Measurements from ENCODE around the gene FAM171A2. TPM values are rescaled to one million over a fixed set of nuclear protein-coding genes. Genes with fewer than 3 reads are reported as not detected.
"Not testable (repeated sequence)": the region's sequence is repeated elsewhere in the genome, so short reads cannot be mapped to it uniquely, and the experiment has no call there.

The FAM171A2 gene
- polyA plus RNA-seq, 2 of the 4 experiments (the other 2 are of a cell fraction) = 1.8 to 3.9 TPM

DNA sequence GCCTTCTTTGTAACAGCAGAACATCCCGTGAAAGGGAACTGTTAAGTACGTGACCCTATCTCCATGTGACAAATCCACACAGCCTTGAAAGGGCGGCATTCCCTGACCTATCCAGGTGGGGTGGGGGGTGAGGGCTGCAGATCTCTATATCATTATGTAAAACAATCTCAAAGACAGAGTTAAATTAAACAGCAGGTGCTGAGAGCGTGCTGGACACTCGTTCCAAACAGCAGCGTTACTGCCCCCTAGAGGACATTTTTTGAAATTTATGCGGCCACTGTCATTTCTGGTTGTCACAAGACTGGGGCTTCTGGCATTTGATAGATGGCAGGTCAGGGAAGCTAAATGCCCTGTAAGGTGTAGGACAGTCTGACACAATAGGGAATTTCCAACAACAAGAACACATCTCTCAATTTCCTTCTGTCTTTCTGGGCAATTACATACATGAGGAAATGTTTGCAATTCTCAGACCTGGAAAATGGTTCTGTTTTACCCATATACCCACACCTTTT, 32.3 kb downstream of the FAM171A2 start:
- POLR2A ChIA-PET = interaction anchor here (0.6 to 1.5 kb wide), 4 partner anchors 14 to 117 kb away, joined by 3 to 5 read pairs (median 4); partner anchors contain the start of genes GRN and UBTF
- Histone ChIP-seq H3K4me3 (no peak overlapping the region), H3K9me3 (no peaks in the 10 kb centered on the region), H3K4me1 (peaks cover 8% of the 10 kb centered on the region), H3K27ac (no peak overlapping the region), H3K4me2 (peak overlapping the region; percentile 58)
- 6% methylated on average over 7 of the region's 7 CpGs for WGBS (ENCODE audit: missing lambda C conversion rate)
- CTCF ChIA-PET = interaction anchor here (0.6 to 13.6 kb wide), 65 partner anchors 13 to 860 kb away, joined by 3 to 327 read pairs (median 4); partner anchors contain the start of genes ASB16, ATXN7L3, FAM171A2 and GRN
- DNase-seq (ENCODE audit: low read depth in 1 of 2, low spot score in 1 of 2) (peak; percentile 84), FAIRE-seq (no peak), ATAC-seq (peak; percentile 52 to 57)
- TF ChIP-seq CTCF (IDR thresholded peaks at IDR 0.05) (peak; percentile 96), HOXB5 (CRISPR knock-in tag; IDR thresholded peaks at IDR 0.05) (peak; percentile 72), MYC (IDR thresholded peaks at IDR 0.05; ENCODE audit: borderline replicate concordance, low read length) (0 out of 2 replicates have a peak, but pooled peaks have one; percentile 36), RFX5 (IDR thresholded peaks at IDR 0.05) (0 out of 2 replicates have a peak, but pooled peaks have one; percentile 21), ATOH8 (CRISPR knock-in tag; IDR thresholded peaks at IDR 0.05; ENCODE audit: low read depth) (no peak), EHMT2 (IDR thresholded peaks at IDR 0.05; ENCODE audit: low read depth) (no peak), RAD21 (conservative IDR thresholded peaks at IDR 0.05 in 1 of 2, IDR thresholded peaks at IDR 0.05 in 1 of 2) (peak; percentile 74 to 86), SMC3 (IDR thresholded peaks at IDR 0.05) (peak; percentile 65), MAX (IDR thresholded peaks at IDR 0.05) (peak; percentile 57; the same call in 1 of the 2 replicates), TFCP2L1 (CRISPR knock-in tag; IDR thresholded peaks at IDR 0.05) (no peak)

- peaks cover 14% of the 10 kb centered on the region for H3K4me1 ChIP-seq
- 81% methylated on average over 5 of the region's 5 CpGs for WGBS (ENCODE audit: missing lambda C conversion rate)
- not testable (repeated sequence) for H3K27ac ChIP-seq; ATAC-seq; DNase-seq (ENCODE audit: low read depth in 1 of 2, low spot score in 1 of 2); FAIRE-seq; H3K9me3 ChIP-seq; H3K4me3 ChIP-seq; H3K4me2 ChIP-seq
- ChIA-PET CTCF (interaction anchor here (0.6 to 13.6 kb wide), 37 partner anchors 12 to 344 kb away, joined by 3 to 327 read pairs (median 4); partner anchors contain the start of genes FAM171A2, GRN, RUNDC3A and TMUB2), POLR2A (interaction anchor here (0.6 to 1.5 kb wide), 2 partner anchors 15 kb away, joined by 4 read pairs; partner anchors contain the start of gene GRN)
Measured at GRCh38 chr17:44330263-44330662, 33.4 kb downstream of the FAM171A2 start.

DNA sequence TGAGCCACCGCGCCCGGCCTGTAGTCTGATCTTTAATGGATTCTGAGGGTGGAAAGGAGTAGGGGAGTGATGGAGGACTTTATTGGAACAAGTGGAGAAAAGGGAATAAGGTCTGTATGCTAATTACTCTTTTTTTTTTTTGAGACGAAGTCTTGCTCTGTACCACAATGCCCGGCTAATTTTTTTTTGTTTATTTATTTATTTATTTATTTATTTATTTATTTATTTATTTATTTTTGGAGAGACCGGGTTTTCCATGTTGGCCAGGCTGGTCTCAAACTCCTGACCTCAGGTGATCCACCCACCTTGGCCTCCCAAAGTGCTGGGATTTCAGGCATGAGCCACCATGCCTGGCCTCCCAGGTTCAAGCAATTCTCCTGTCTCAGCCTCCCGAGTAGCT, 34.1 kb downstream of the FAM171A2 start:
- TF ChIP-seq ZC3H11A (IDR thresholded peaks at IDR 0.05) = peak; percentile 56
- FAIRE-seq = not testable (repeated sequence)

GRCh38 chr17:44327715-44328449, 35.8 kb downstream of the FAM171A2 start:
- H3K4me3 ChIP-seq = no peak overlapping the region
- FAIRE-seq (no peak), DNase-seq (ENCODE audit: low read depth in 1 of 2, low spot score in 1 of 2) (no peak), ATAC-seq (no peak)
- WGBS (ENCODE audit: missing lambda C conversion rate) = 82% methylated on average over 7 of the region's 7 CpGs
- ChIA-PET POLR2A (interaction anchor here (1.0 to 1.3 kb wide), 2 partner anchors 24 to 127 kb away, joined by 3 read pairs; no protein-coding TSS in a partner anchor), CTCF (interaction anchor here (0.9 to 14.1 kb wide), 11 partner anchors 10 to 125 kb away, joined by 3 to 327 read pairs (median 5); partner anchors contain the start of gene GRN)
- peaks cover 21% of the 10 kb centered on the region for H3K4me1 ChIP-seq
- no peaks in the 10 kb centered on the region for H3K9me3 ChIP-seq
- TF ChIP-seq CBX8 (IDR thresholded peaks at IDR 0.05) (no peak), KDM1A (IDR thresholded peaks at IDR 0.05; ENCODE audit: low read depth) (peak; percentile 63; the same call in 1 of the 2 replicates)
- H3K4me2 ChIP-seq = no peak overlapping the region
- no peak overlapping the region for H3K27ac ChIP-seq

More for the DNA sequence above, 34.1 kb downstream of the FAM171A2 start:
- CTCF ChIA-PET = interaction anchor here (0.6 to 13.6 kb wide), 11 partner anchors 11 to 308 kb away, joined by 3 to 327 read pairs (median 5); partner anchors contain the start of genes FAM171A2 and GRN
- POLR2A ChIA-PET; H3K27ac ChIP-seq; H3K4me3 ChIP-seq; H3K9me3 ChIP-seq; DNase-seq (ENCODE audit: low read depth in 1 of 2, low spot score in 1 of 2); H3K4me2 ChIP-seq; ATAC-seq: not testable (repeated sequence)
- peaks cover 14% of the 10 kb centered on the region for H3K4me1 ChIP-seq
- 87% methylated on average over 7 of the region's 7 CpGs for WGBS (ENCODE audit: missing lambda C conversion rate)
